Endothelial cell of umbilical vein (primary cell): ENCODE measurements around the gene NCOR1. TPM values are rescaled to one million over a fixed set of nuclear protein-coding genes. Genes with fewer than 3 reads are reported as not detected.

Source experiments
- BruUV-seq: library from RNA; stranded (reverse); fragments of 400-500 nt; replicated peaks from 2 replicates; lab custom pipeline; 2021; lab: Mats Ljungman, UMichigan
- CTCF ChIA-PET: fragments of 300-600, 350-600 bp; sonication (Branson Sonifier 250); formaldehyde crosslinking; loops from one replicate; lab custom pipeline; 2021; ENCODE audit warnings: antibody characterized with exemption, inconsistent platforms; lab: Charles Lee
- POLR2A ChIA-PET: fragments of 300-600, 350-600 bp; sonication (Branson Sonifier 250); formaldehyde crosslinking; loops from one replicate; lab custom pipeline; 2021; ENCODE audit warnings: antibody characterized with exemption, inconsistent platforms; lab: Charles Lee
- DNase-seq: peaks from one replicate; pipeline ENCODE4 v3.0.0-alpha.2; 2011; ENCODE audit warnings: low read depth, low spot score
- FAIRE-seq: peaks from 2 replicates; lab custom pipeline; 2011; peaks lifted over from hg19 to GRCh38; lab: Jason Lieb, UNC
- H2AFZ ChIP-seq: 2 replicates; pipeline ENCODE4 v1.6.0; 2012; ENCODE audit warnings: low read depth, low read length, control low read depth, inconsistent platforms
- H3K27ac ChIP-seq: 2 replicates; pipeline ENCODE4 v1.5.1; 2011; ENCODE audit warnings: low read depth, mild to moderate bottlenecking, control low read depth, low read length, moderate library complexity; ENCODE audit not compliant: insufficient read depth
- H3K27me3 ChIP-seq, 2 experiments: 2 replicates each; pipeline versions ENCODE4 v1.6.0 to v1.6.1; 2011; ENCODE audit warnings: low read length in 2 of 2, mixed read lengths in 1 of 2; ENCODE audit not compliant: control insufficient read depth in 2 of 2, insufficient read depth in 2 of 2
- H3K36me3 ChIP-seq, 2 experiments: 2 replicates in 1 of 2; 3 replicates in 1 of 2; pipeline ENCODE4 v1.5.1; 2011; ENCODE audit warnings: low read length in 2 of 2, mild to moderate bottlenecking in 1 of 2, moderate library complexity in 1 of 2; ENCODE audit not compliant: control insufficient read depth in 2 of 2, insufficient read depth in 2 of 2; ENCODE audit errors: extremely low read depth in 1 of 2
- H3K4me1 ChIP-seq: 3 replicates; pipeline ENCODE4 v1.5.1; 2011; ENCODE audit warnings: mild to moderate bottlenecking, low read length; ENCODE audit not compliant: control insufficient read depth, insufficient read depth; ENCODE audit errors: extremely low read depth
- H3K4me2 ChIP-seq: 2 replicates; pipeline ENCODE4 v1.6.1; 2011; ENCODE audit warnings: low read length, control low read depth, mixed read lengths; ENCODE audit not compliant: insufficient read depth
- H3K4me3 ChIP-seq, 3 experiments: fragments of 200-600 bp in 1 of 3; sonication (generic), shearing (Covaris generic) in 1 of 3; replicated peaks in 1 of 3; 2 replicates each; pipeline ENCODE4 v1.5.1; 2011 to 2016; ENCODE audit warnings: control low read depth in 3 of 3, low read length in 3 of 3, mild to moderate bottlenecking in 2 of 3, inconsistent platforms in 1 of 3, low read depth in 1 of 3, moderate library complexity in 1 of 3; ENCODE audit not compliant: insufficient read depth in 1 of 3
- H3K79me2 ChIP-seq: 2 replicates; pipeline ENCODE4 v1.6.0; 2012; ENCODE audit warnings: low read length, inconsistent platforms; ENCODE audit not compliant: control insufficient read depth, insufficient read depth
- H3K9ac ChIP-seq: replicated peaks from 2 replicates; pipeline ENCODE3; 2011; ENCODE audit warnings: low read length, control low read depth; ENCODE audit not compliant: insufficient read depth; ENCODE audit errors: extremely low read depth
- H3K9me1 ChIP-seq: replicated peaks from 3 replicates; pipeline ENCODE4 v1.6.0; 2011; ENCODE audit warnings: mild to moderate bottlenecking, low read length; ENCODE audit not compliant: control insufficient read depth, insufficient read depth; ENCODE audit errors: extremely low read depth
- H3K9me3 ChIP-seq: replicated peaks from 2 replicates; pipeline ENCODE4 v1.5.1; 2012; ENCODE audit warnings: low read length, inconsistent platforms; ENCODE audit not compliant: control insufficient read depth, insufficient read depth
- H4K20me1 ChIP-seq: replicated peaks from 2 replicates; pipeline ENCODE3; 2011; ENCODE audit warnings: mild to moderate bottlenecking, low read length; ENCODE audit not compliant: control insufficient read depth, insufficient read depth; ENCODE audit errors: extremely low read depth
- CTCF ChIP-seq, 2 donors: IDR thresholded peaks; 1 replicate in 1 of 2; 2 replicates in 1 of 2; pipeline ENCODE4 v1.5.1; 2011; ENCODE audit warnings: low read length in 2 of 2, mild to moderate bottlenecking in 2 of 2, moderate library complexity in 2 of 2, control low read depth in 1 of 2, inconsistent platforms in 1 of 2, low read depth in 1 of 2; ENCODE audit not compliant: insufficient read depth in 1 of 2; ENCODE audit errors: extremely low read depth in 1 of 2
- EZH2 ChIP-seq: IDR thresholded peaks from 2 replicates; pipeline ENCODE4 v1.6.1; 2012; ENCODE audit warnings: borderline replicate concordance, low read depth, mild to moderate bottlenecking, moderate library complexity, low read length, inconsistent platforms; ENCODE audit not compliant: severe bottlenecking
- FOS ChIP-seq: IDR thresholded peaks from 2 replicates; pipeline ENCODE4 v1.6.1; 2011; ENCODE audit warnings: mild to moderate bottlenecking, low read length, moderate library complexity, borderline replicate concordance; ENCODE audit not compliant: insufficient read depth
- GATA2 ChIP-seq: IDR thresholded peaks from 2 replicates; pipeline ENCODE4 v1.7.0; 2011; ENCODE audit warnings: low read depth, mild to moderate bottlenecking, moderate library complexity, mixed read lengths, low read length; ENCODE audit not compliant: insufficient read length, insufficient read depth
- JUN ChIP-seq: IDR thresholded peaks from 2 replicates; pipeline ENCODE4 v1.6.1; 2011; ENCODE audit warnings: borderline replicate concordance, low read depth; ENCODE audit not compliant: insufficient read length, insufficient read depth
- MAX ChIP-seq: IDR thresholded peaks from 2 replicates; pipeline ENCODE4 v1.6.1; 2011; ENCODE audit not compliant: insufficient read depth, insufficient read length
- MYC ChIP-seq: IDR thresholded peaks from one replicate; pipeline ENCODE4 v1.6.1; 2011; ENCODE audit warnings: mild to moderate bottlenecking, low read depth, low read length
- POLR2A ChIP-seq: IDR thresholded peaks from 2 replicates; pipeline ENCODE4 v1.6.1; 2012; ENCODE audit warnings: low read depth, mild to moderate bottlenecking, control low read depth, low read length
- POLR2AphosphoS5 ChIP-seq: IDR thresholded peaks from 2 replicates; pipeline ENCODE4 v1.6.1; 2012; ENCODE audit warnings: low read depth, mild to moderate bottlenecking, control low read depth, low read length, moderate library complexity; ENCODE audit not compliant: insufficient read depth
- dilution Hi-C: fragments of 300-500 bp; cut with MboI; formaldehyde crosslinking; loops from one replicate; pipeline ENCODE4 v1.15.0; 2019; ENCODE audit warnings: low sequenced_read_pairs; ENCODE audit not compliant: extremely low pct_ligation_motif_present
- intact Hi-C: fragments of 100-400 bp; cut with micrococcal nuclease; formaldehyde crosslinking; loops from one replicate; pipeline ENCODE4 v1.10.0; 2022
- polyA plus RNA-seq, 4 experiments: library from polyadenylated mRNA; depleted of rRNA in 3 of 4; stranded (reverse) in 3 of 4; unstranded in 1 of 4; fragments of >200 nt; gene quantifications; 2 replicates each; pipeline versions ENCODE4 v1.2.1 to v1.2.3, GENCODE V29; 2011 to 2012; ENCODE audit warnings: missing spikeins in 1 of 4
- total RNA-seq: library from RNA; stranded (reverse); gene quantifications from 2 replicates; pipeline ENCODE4 v1.2.3, GENCODE V29; 2021

The NCOR1 gene
- total and polyA plus RNA-seq, 2 donors (not counting 3 experiments of a cell fraction or from before 2014, with no cell fraction given) = 90.0 to 134 TPM

- Histone ChIP-seq H3K9ac (no peak overlapping the region), H3K79me2 (no peaks in the 10 kb centered on the region), H3K4me1 (no peaks in the 10 kb centered on the region), H3K4me2 (no peak overlapping the region), H2AFZ (no peak overlapping the region), H3K9me1 (no peaks in the 10 kb centered on the region), H3K27ac (no peak overlapping the region), H3K9me3 (no peaks in the 10 kb centered on the region), H3K27me3 (no peaks in the 10 kb centered on the region), H3K4me3 (no peak overlapping the region), H4K20me1 (no peaks in the 10 kb centered on the region), H3K36me3 (no peaks in the 10 kb centered on the region)
- BruUV-seq = no TSS peak
- FAIRE-seq (no peak), DNase-seq (no peak)
- intact Hi-C loops = no loop called here
- dilution Hi-C loops = no loop called here
- ChIA-PET POLR2A (no interaction called here), CTCF (interaction anchor here (0.7 kb wide), 1 partner anchor 66 kb away, joined by 3 read pairs; no protein-coding TSS in a partner anchor)
- TF ChIP-seq POLR2A (no peak), GATA2 (no peak), CTCF (IDR thresholded peaks at IDR 0.05; ENCODE audit: extremely low read depth in 1 of 2, insufficient read depth in 1 of 2, low read depth in 1 of 2, low read length in 2 of 2) (no peak), MAX (no peak), EZH2 (no peak), MYC (no peak)
These were observed 26.6 kb upstream of the NCOR1 start for GRCh38 chr17:16241906-16242399.

- dilution Hi-C loops (no loop called here), intact Hi-C loops (no loop called here)
- Histone ChIP-seq H3K79me2 (no peaks in the 10 kb centered on the region), H3K27ac (no peak overlapping the region), H3K4me2 (no peak overlapping the region), H3K4me3 (no peak overlapping the region), H3K9me3 (no peaks in the 10 kb centered on the region), H3K9me1 (no peaks in the 10 kb centered on the region), H2AFZ (no peak overlapping the region), H3K4me1 (peaks cover 4% of the 10 kb centered on the region), H3K36me3 (no peaks in the 10 kb centered on the region), H4K20me1 (no peaks in the 10 kb centered on the region), H3K27me3 (no peaks in the 10 kb centered on the region), H3K9ac (no peak overlapping the region)
- ChIA-PET POLR2A (interaction anchor here (0.6 kb wide), 1 partner anchor 141 kb away, joined by 3 read pairs; the partner anchor contains the start of gene UBB), CTCF (no interaction called here)
- BruUV-seq = no TSS peak
- DNase-seq = no peak
- TF ChIP-seq CTCF (IDR thresholded peaks at IDR 0.05; ENCODE audit: extremely low read depth in 1 of 2, insufficient read depth in 1 of 2, low read depth in 1 of 2, low read length in 2 of 2) (no peak), MAX (no peak), POLR2A (no peak), FOS (no peak), EZH2 (no peak), JUN (no peak), MYC (no peak), POLR2AphosphoS5 (no peak), GATA2 (no peak)
- FAIRE-seq = no peak
These were observed 24.6 kb upstream of the NCOR1 start for GRCh38 chr17:16239931-16240330.
